Posterior cingulate gyrus (tissue), 11 donors: ENCODE results near the gene ZNF100.
"Not testable (repeated sequence)": the region's sequence is repeated elsewhere in the genome, so short reads cannot be mapped to it uniquely, and the experiment has no call there.

Experiments used
- DNase-seq, 10 donors: peaks; one replicate each; pipeline versions ENCODE4 v3.0.0 to v3.0.0-alpha.2; 2020 to 2021; ENCODE audit warnings: mixed read lengths in 3 of 10
- intact Hi-C: fragments of 100-400 bp; cut with DNase I; formaldehyde crosslinking; loops from one replicate; pipeline ENCODE4 v1.15.1; 2023

Gene ZNF100

DNA sequence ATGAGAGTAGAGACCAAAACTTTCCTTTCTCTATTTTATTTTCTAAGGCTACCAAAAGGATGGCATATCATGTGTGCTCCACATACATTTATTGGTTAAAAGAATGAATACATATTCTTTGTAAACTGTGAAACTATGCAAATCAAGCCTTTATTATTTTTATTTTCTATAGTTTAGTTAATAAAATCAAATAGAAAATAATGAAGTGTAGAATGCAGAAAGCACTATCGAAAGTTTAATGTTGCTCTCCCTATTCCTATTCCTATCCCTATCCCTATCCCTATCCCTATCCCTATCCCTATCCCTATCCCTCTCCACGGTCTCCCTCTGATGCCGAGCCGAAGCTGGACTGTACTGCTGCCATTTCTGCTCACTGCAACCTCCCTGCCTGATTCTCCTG, 60.3 kb downstream of the ZNF100 start:
- no peak for DNase-seq
- intact Hi-C loops, result no loop called here

DNA sequence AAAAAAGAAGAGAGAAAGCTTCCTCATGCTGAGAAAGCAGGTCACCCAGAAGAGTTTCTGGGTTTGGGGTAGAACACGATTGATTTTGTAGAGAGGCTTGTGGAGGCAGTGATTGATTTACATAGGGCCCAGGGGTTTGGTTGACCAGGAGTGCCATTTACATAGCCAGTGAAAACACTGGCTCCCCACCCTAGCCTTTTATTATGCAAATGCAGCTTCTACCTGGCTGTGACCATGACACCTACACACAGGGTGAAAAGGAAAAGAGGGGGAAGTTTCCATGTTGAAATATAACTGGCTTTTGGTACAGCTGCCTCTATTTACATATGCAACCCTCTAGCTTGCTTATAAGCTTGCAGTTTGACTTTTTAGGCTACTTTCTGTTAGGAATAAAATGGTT, 62.0 kb downstream of the ZNF100 start:
- no peak for DNase-seq
- intact Hi-C loops, result no loop called here

DNA sequence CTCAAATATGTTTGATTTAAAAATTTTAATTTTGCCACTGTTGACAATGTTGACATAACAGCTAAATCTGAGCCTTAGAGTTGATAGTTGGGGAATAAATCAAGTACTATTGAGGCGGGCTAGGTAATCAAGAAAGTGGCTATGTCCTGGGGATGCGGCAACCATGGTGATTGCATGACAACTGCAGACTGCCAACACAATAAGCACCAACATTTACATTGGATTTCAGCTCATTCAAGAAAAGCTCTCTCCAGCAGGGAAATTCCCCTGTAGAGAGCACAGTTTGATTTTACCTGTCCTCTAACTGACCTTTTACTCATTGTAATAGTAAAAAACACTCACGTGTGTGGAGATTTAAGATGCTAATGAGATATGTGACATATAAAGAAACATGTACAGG, 63.1 kb downstream of the ZNF100 start:
- no peak for DNase-seq
- intact Hi-C loops, result no loop called here

DNA sequence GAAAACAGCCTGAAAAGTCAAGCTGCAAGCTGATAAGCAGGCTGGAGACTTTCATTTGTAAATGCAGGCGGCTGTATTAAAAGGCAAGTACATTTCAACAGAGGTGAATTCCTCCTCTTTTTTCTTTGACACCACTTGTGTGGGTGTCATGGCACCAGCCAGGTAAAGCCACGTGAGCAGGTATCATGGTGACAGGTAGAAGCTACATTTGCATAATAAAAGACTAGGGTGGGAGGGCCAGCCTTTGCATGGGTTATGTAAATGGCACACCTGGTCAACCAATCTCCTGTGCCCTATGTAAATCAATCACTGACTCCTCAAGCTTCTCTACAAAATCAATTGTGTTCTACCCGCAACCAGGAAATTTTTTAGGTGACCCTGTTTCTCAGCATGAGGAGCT, 68.2 kb downstream of the ZNF100 start:
- intact Hi-C loops, result no loop called here

DNA sequence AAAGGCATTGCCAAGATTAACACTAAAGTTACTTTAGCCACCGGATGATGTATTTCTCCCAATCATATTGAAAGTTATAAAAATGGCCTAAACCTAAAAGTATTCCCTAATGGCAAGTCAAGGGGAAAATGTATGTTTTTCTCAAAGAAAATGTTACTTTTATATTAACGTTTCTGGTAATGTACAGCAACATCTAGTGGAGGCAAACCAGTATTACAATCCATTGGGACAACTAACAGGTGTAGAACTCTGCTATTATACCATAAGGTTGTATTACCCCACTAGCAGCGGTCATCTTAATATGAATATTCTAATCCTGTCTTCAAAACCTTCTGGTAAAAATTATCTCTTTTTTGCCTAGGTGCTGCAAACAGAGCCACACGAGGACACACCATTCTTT, 69.2 kb downstream of the ZNF100 start:
- no peak for DNase-seq
- intact Hi-C loops, result no loop called here

More for the DNA sequence above, 68.2 kb downstream of the ZNF100 start:
- DNase-seq, result no peak

DNA sequence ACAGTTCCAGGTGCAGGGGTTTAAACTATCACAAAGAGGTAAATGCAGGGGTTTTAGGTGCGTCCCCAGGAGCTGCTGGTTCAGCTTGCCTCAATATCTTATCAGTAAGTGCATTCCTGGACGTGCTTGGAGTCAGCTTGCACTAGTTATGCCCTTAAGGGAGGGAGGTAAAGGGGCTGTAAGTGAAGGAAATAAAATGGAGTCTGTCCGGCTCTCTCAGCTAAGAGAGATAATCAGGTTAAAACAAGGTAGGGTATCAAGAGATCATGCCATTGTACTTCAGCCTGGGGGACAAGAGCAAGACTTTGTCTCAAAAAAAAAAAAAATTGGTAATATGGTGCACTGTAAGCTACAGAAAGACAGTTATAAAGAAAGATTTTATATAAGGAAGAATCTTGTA, 69.7 kb downstream of the ZNF100 start:
- intact Hi-C loops, result no loop called here
- no peak for DNase-seq

DNA sequence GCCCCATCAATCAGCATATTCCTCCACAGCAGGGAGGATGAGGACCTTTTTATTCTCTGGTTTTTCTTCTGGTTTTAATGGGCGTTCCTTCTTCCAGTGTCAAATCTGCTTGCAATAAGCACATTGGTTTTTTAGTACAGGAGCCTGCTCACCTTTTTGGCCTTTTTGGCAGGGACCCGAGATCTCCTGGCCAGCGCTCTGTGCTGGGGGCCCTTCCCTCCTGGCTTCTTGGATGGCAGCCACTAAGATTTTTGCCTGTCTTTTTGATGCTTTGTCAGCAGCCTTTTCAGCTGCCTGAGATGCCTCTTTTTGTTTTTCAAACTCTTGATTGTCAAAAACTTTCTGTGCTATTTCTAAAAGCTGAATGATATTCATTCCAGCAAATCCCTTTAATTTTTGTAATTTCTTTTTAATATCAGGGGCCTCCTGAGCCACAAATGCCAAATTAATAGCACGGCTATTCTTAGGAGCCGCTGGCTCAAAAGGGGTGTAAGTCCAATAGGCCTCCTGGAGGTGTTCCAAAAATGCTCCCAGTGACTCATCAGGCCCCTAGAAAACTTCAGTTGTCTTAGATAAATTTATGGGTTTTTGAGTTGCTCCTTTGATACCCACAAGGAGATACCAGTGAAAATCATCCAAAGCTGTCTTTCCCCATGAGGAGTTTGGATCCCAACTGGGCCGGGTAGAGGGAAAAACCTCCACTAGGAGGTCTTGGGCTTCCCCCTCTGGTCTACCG, 73.0 kb downstream of the ZNF100 start:
- intact Hi-C loops, result no loop called here
- DNase-seq, result no peak

DNA sequence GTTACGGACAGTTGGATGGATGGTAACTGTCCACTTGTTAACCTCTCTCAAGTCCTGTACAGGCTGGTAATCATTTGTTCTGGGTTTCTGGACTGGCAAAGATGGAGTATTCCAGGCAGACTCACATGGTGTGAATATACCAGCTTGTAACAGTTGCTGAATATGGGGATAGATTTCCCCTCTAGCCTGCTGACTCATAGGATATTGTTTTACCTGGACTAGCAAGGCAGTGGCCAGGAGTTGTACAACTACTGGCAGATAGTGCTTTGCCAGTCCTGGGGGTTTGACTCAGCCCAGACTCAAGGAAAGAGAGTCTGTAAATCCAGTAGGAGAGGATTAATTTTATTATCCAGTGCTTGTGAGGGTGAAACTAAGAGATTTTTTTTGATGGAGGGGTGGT, 74.0 kb downstream of the ZNF100 start:
- DNase-seq, result no peak
- intact Hi-C loops, result no loop called here

DNA sequence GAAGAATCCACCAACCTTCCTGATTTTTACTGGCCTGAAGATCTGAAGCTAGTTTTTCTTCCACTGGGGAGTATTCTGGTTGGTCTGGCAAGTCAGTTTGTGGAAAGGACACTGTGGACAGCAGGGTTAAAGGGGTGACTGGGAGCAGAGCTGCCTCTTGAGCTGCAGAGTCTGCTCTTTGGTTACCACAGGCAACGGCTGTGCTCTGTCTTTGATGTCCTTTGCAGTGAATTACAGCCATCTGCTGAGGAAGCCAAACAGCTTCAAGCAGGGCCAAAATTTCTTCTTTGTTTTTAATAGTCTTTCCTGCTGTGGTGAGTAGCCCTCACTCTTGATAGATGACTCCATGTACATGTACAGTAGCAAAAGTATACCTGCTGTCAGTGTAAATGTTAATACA, 75.7 kb downstream of the ZNF100 start:
- no peak for DNase-seq
- intact Hi-C loops, result no loop called here

DNA sequence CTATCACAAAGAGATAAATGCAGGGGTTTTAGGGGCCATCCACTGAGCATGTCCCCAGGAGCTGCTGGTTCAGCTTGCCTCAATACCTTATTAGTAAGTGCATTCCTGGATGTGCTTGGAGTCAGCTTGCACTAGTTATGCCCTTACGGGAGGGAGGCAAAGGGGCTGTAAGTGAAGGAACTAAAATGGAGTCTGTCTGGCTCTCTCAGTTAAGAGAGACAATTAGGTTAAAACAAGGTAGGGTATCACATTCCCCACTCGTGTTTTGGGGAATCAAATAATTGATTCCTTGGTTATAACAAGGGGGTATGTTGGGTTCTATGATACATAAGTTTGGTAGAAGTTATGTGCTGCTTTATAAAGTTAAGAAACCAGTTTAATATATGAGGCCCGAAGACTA, 78.9 kb downstream of the ZNF100 start:
- DNase-seq, result no peak

DNA sequence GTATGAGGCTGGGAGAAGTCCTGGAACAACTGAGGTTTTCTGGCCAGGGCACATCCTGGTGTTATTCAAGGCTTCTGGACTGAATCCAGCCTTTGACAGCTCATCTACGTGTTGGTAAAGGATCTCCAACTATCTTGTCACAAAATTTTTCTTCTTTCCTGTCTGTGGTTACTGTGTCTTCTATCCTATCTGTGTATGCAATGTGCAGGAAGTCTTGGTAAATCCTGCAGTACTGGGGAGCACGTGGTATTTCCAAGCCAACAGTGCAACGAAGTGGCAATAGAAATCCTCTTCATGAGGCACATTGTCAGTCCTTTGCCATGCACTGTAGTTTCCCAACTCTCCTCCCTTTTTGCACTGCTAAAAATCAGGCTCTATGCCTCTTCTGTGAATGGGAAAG, 86.7 kb downstream of the ZNF100 start:
- intact Hi-C loops, result no loop called here
- no peak for DNase-seq

More for the DNA sequence above, 78.9 kb downstream of the ZNF100 start:
- intact Hi-C loops, result no loop called here

DNA sequence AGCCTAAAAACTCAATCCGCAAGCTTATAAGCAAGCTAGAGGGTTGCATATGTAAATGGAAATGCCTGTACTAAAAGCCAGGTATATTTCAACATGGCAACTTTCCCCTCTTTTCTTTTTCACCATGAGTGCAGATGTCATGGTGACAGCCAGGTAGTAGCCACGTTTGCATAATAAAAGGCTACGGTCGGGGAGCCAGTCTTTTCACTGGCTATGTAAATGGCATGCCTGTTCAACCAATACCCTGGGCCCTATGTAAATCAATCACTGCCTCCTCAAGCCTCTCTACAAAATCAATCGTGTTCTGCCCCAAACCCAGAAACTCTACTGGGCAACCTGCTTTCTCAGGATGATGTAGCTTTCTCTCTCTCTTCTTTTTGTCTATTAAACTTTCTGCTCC, 87.4 kb downstream of the ZNF100 start:
- intact Hi-C loops, result no loop called here
- no peak for DNase-seq

DNA sequence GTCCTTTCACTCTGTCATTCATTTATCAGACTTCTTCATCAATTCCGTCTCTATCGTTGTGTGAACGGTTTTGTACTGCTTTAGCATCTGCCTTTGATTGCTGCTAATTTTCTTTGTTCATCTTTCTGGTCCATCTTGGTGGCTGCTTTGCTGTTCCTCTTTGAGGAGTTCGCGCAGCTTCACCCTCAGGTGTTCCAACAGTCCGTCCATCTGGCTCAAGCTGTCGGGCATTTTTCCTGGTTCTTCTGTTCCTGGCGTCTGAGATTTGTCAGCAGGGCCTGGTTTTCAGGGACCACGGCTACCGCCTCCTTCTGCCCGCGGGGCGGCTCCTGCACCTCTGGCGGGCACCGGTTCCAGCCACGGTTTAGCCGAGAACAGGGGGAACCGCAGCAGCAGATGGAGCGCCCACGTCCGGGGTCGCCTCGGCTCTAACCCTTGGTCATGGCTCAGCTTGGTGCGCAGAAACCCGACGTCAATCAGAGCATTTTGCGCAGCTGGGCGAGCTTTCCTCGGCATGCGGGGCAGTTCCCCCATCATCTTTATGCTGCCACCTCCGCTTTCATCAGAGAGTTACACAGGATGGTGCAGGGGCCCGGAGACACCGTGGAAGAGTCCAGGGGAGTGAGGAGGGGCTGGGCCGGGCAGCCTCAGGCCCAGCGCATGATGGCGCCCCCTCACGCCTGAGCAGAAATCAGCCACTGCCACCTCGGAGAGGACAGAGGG, 89.5 kb downstream of the ZNF100 start:
- no peak for DNase-seq
- intact Hi-C loops, result no loop called here

DNA sequence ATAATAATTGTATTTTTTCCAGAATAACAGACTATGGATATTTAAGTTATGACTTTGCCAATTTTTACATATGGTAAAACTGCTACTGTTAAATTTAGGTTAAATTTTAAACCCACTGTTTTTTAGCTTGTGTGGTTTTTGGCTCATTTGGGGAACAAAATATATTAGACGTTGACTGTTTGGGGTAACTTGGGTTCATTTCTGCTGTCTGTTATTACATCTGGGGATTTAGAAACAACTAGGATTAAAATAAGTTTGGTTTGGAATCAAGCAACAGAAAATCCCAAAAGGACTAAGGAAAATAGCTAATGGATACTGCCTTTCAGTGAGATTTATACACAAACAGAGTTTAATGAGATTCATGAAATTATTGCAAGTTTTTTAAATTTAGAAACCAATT, 92.9 kb downstream of the ZNF100 start:
- intact Hi-C loops, result no loop called here
- no peak for DNase-seq

DNA sequence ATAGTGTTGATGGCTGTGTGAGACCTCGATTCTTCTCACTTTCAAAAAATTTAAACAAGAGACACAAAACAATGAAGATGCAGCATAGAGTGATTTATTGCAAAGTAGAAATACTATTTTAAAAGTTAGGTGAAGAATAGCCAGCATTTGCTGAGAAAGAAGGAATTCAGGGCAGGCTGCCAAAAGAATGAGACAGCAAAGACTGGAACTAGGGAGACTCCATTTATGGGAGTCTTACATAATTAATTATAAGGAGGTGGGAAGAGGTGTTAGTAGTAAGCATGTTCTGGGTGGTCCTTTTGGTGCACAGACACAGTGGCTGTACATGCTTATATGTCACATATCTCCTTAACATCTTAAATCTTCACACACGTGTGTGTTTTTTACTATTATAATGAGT, 93.9 kb downstream of the ZNF100 start:
- DNase-seq, intact Hi-C loops: not testable (repeated sequence)
